Duodenal mucosa (tissue), 2 donors: ENCODE results near the gene GOLGA6L10.
"Not testable (repeated sequence)": the region's sequence is repeated elsewhere in the genome, so short reads cannot be mapped to it uniquely, and the experiment has no call there.

ENCODE experiments used
- H3K27ac ChIP-seq: one replicate; pipeline ENCODE4 v1.7.0; 2013; ENCODE audit warnings: low read depth, low read length
- H3K27me3 ChIP-seq, 2 donors: one replicate each; pipeline ENCODE4 v1.7.0; 2013; ENCODE audit warnings: low read length in 2 of 2, control low read depth in 1 of 2; ENCODE audit not compliant: insufficient read depth in 2 of 2, control insufficient read depth in 1 of 2
- H3K36me3 ChIP-seq, 2 donors: one replicate each; pipeline ENCODE4 v1.7.0; 2013; ENCODE audit warnings: low read length in 2 of 2, control low read depth in 1 of 2; ENCODE audit not compliant: insufficient read depth in 2 of 2, control insufficient read depth in 1 of 2
- H3K4me1 ChIP-seq, 2 donors: one replicate each; pipeline ENCODE4 v1.7.0; 2013; ENCODE audit warnings: low read length in 2 of 2, control low read depth in 1 of 2; ENCODE audit not compliant: insufficient read depth in 2 of 2, control insufficient read depth in 1 of 2
- H3K4me3 ChIP-seq, 2 donors: one replicate each; pipeline ENCODE4 v1.7.0; 2013; ENCODE audit warnings: low read length in 2 of 2, low read depth in 1 of 2
- H3K9ac ChIP-seq, 2 donors: one replicate each; pipeline ENCODE4 v1.7.0; 2013; ENCODE audit warnings: low read length in 2 of 2, low read depth in 1 of 2
- H3K9me3 ChIP-seq, 2 donors: one replicate each; pipeline ENCODE4 v1.7.0; 2013; ENCODE audit warnings: low read length in 2 of 2, control low read depth in 1 of 2; ENCODE audit not compliant: control insufficient read depth in 1 of 2

Gene GOLGA6L10

GRCh38 chr15:82312586-82313349, 36.5 kb downstream of the GOLGA6L10 start:
- H3K27me3 ChIP-seq: no peaks in the 10 kb centered on the region

GRCh38 chr15:82311321-82311720, 38.0 kb downstream of the GOLGA6L10 start:
- H3K27ac ChIP-seq, H3K27me3 ChIP-seq, H3K4me1 ChIP-seq, H3K9ac ChIP-seq, H3K36me3 ChIP-seq, H3K9me3 ChIP-seq, H3K4me3 ChIP-seq: not testable (repeated sequence)

More at GRCh38 chr15:82312586-82313349, 36.5 kb downstream of the GOLGA6L10 start:
- H3K9me3 ChIP-seq: no peaks in the 10 kb centered on the region
- H3K4me1 ChIP-seq: no peaks in the 10 kb centered on the region
- H3K27ac ChIP-seq: no peak overlapping the region
- no peak overlapping the region for H3K9ac ChIP-seq
- H3K36me3 ChIP-seq: no peaks in the 10 kb centered on the region
- no peak overlapping the region for H3K4me3 ChIP-seq

GRCh38 chr15:82309802-82310201, 39.5 kb downstream of the GOLGA6L10 start:
- H3K27ac ChIP-seq: no peak overlapping the region
- no peaks in the 10 kb centered on the region for H3K36me3 ChIP-seq
- H3K27me3 ChIP-seq: no peaks in the 10 kb centered on the region
- no peaks in the 10 kb centered on the region for H3K9me3 ChIP-seq
- no peak overlapping the region for H3K9ac ChIP-seq
- H3K4me3 ChIP-seq: no peak overlapping the region
- no peaks in the 10 kb centered on the region for H3K4me1 ChIP-seq

- Histone ChIP-seq H3K9me3 (no peaks in the 10 kb centered on the region), H3K27me3 (no peaks in the 10 kb centered on the region), H3K27ac (no peak overlapping the region), H3K4me3 (no peak overlapping the region), H3K4me1 (no peaks in the 10 kb centered on the region), H3K9ac (no peak overlapping the region), H3K36me3 (no peaks in the 10 kb centered on the region)
Measured at GRCh38 chr15:82307714-82308081, 41.6 kb downstream of the GOLGA6L10 start.

- Histone ChIP-seq H3K9me3 (no peaks in the 10 kb centered on the region), H3K4me3 (no peak overlapping the region), H3K27ac (no peak overlapping the region), H3K27me3 (no peaks in the 10 kb centered on the region), H3K36me3 (no peaks in the 10 kb centered on the region), H3K9ac (no peak overlapping the region), H3K4me1 (no peaks in the 10 kb centered on the region)
Measured at GRCh38 chr15:82306791-82307713, 42.2 kb downstream of the GOLGA6L10 start.

GRCh38 chr15:82305621-82306048, 43.6 kb downstream of the GOLGA6L10 start:
- H3K27me3 ChIP-seq: no peaks in the 10 kb centered on the region
- H3K9me3 ChIP-seq: no peaks in the 10 kb centered on the region
- no peak overlapping the region for H3K9ac ChIP-seq
- H3K36me3 ChIP-seq: no peaks in the 10 kb centered on the region
- no peak overlapping the region for H3K27ac ChIP-seq
- H3K4me1 ChIP-seq: no peaks in the 10 kb centered on the region
- no peak overlapping the region for H3K4me3 ChIP-seq

- Histone ChIP-seq H3K36me3 (no peaks in the 10 kb centered on the region), H3K4me1 (no peaks in the 10 kb centered on the region), H3K9me3 (no peaks in the 10 kb centered on the region), H3K27ac (no peak overlapping the region), H3K4me3 (no peak overlapping the region), H3K9ac (no peak overlapping the region), H3K27me3 (no peaks in the 10 kb centered on the region)
Measured at GRCh38 chr15:82304778-82305090, 44.5 kb downstream of the GOLGA6L10 start.

GRCh38 chr15:82303956-82304777, 45.1 kb downstream of the GOLGA6L10 start:
- Histone ChIP-seq H3K36me3 (no peaks in the 10 kb centered on the region), H3K27ac (no peak overlapping the region), H3K9ac (no peak overlapping the region), H3K4me3 (no peak overlapping the region), H3K9me3 (no peaks in the 10 kb centered on the region), H3K4me1 (no peaks in the 10 kb centered on the region), H3K27me3 (no peaks in the 10 kb centered on the region)

- Histone ChIP-seq H3K27ac (no peak overlapping the region), H3K36me3 (no peaks in the 10 kb centered on the region), H3K4me3 (no peak overlapping the region), H3K9ac (no peak overlapping the region), H3K4me1 (no peaks in the 10 kb centered on the region), H3K9me3 (no peaks in the 10 kb centered on the region), H3K27me3 (no peaks in the 10 kb centered on the region)
Measured at GRCh38 chr15:82301296-82302016, 47.8 kb downstream of the GOLGA6L10 start.
